Keratinocyte (primary cell): ENCODE results near the gene DIAPH3. TPM values are rescaled to one million over a fixed set of nuclear protein-coding genes. Genes with fewer than 3 reads are reported as not detected.

ENCODE experiments used
- DNase-seq: peaks from one replicate; pipeline ENCODE4 v3.0.0-alpha.2; 2011; ENCODE audit warnings: low read depth, missing footprints, low spot score
- FAIRE-seq: peaks from 2 replicates; lab custom pipeline; 2011; peaks lifted over from hg19 to GRCh38; lab: Jason Lieb, UNC
- H2AFZ ChIP-seq: 2 replicates; pipeline ENCODE4 v1.6.0; 2012; ENCODE audit warnings: low read length, control low read depth, inconsistent platforms; ENCODE audit not compliant: control insufficient read depth
- H3K27ac ChIP-seq: 2 replicates; pipeline ENCODE4 v1.5.1; 2011; ENCODE audit warnings: low read length; ENCODE audit not compliant: control insufficient read depth, insufficient read depth
- H3K27me3 ChIP-seq: 3 replicates; pipeline ENCODE4 v1.6.0; 2011; ENCODE audit warnings: low read length; ENCODE audit not compliant: control insufficient read depth, insufficient read depth; ENCODE audit errors: extremely low read depth
- H3K36me3 ChIP-seq, 2 experiments: 2 replicates in 1 of 2; 3 replicates in 1 of 2; pipeline ENCODE4 v1.5.1; 2011; ENCODE audit warnings: low read length in 2 of 2, mild to moderate bottlenecking in 1 of 2; ENCODE audit not compliant: control insufficient read depth in 2 of 2, insufficient read depth in 2 of 2; ENCODE audit errors: extremely low read depth in 1 of 2
- H3K4me1 ChIP-seq: 3 replicates; pipeline ENCODE4 v1.5.1; 2011; ENCODE audit warnings: low read length; ENCODE audit not compliant: control insufficient read depth, insufficient read depth; ENCODE audit errors: extremely low read depth
- H3K4me2 ChIP-seq: 3 replicates; pipeline ENCODE4 v1.6.0; 2011; ENCODE audit warnings: low read depth, low read length; ENCODE audit not compliant: control insufficient read depth, insufficient read depth; ENCODE audit errors: extremely low read depth
- H3K4me3 ChIP-seq, 3 experiments: fragments of 200-600 bp in 1 of 3; sonication (generic) in 1 of 3; 2 replicates in 2 of 3; 3 replicates in 1 of 3; pipeline ENCODE4 v1.5.1; 2011 to 2016; ENCODE audit warnings: low read length in 3 of 3, mild to moderate bottlenecking in 3 of 3, control low read depth in 2 of 3, inconsistent platforms in 1 of 3, low read depth in 1 of 3, mixed read lengths in 1 of 3, mixed run types in 1 of 3, moderate library complexity in 1 of 3; ENCODE audit not compliant: control insufficient read depth in 2 of 3, insufficient read depth in 2 of 3; ENCODE audit errors: extremely low read depth in 1 of 3
- H3K79me2 ChIP-seq: 2 replicates; pipeline ENCODE4 v1.6.0; 2012; ENCODE audit warnings: low read length; ENCODE audit not compliant: control insufficient read depth, insufficient read depth
- H3K9ac ChIP-seq: 3 replicates; pipeline ENCODE4 v1.6.0; 2011; ENCODE audit warnings: low read length; ENCODE audit not compliant: control insufficient read depth, insufficient read depth; ENCODE audit errors: extremely low read depth
- H3K9me1 ChIP-seq: 3 replicates; pipeline ENCODE4 v1.6.0; 2011; ENCODE audit warnings: low read length; ENCODE audit not compliant: control insufficient read depth, insufficient read depth; ENCODE audit errors: extremely low read depth
- H3K9me3 ChIP-seq: 2 replicates; pipeline ENCODE4 v1.5.1; 2012; ENCODE audit warnings: low read depth, low read length; ENCODE audit not compliant: control insufficient read depth
- H4K20me1 ChIP-seq: 3 replicates; pipeline ENCODE4 v1.6.0; 2011; ENCODE audit warnings: low read length; ENCODE audit not compliant: control insufficient read depth, insufficient read depth; ENCODE audit errors: extremely low read depth
- CTCF ChIP-seq, 3 experiments: IDR thresholded peaks in 1 of 3; conservative IDR thresholded peaks in 1 of 3; optimal IDR thresholded peaks in 1 of 3; 2 replicates in 2 of 3; 3 replicates in 1 of 3; pipeline versions ENCODE3 to v1.5.1; 2011; ENCODE audit warnings: low read length in 3 of 3, mild to moderate bottlenecking in 3 of 3, moderate library complexity in 2 of 3, control low read depth in 1 of 3, inconsistent platforms in 1 of 3; ENCODE audit not compliant: insufficient read depth in 2 of 3; ENCODE audit errors: extremely low read depth in 1 of 3
- EZH2 ChIP-seq: IDR thresholded peaks from one replicate; pipeline ENCODE4 v1.6.1; 2012; ENCODE audit warnings: inconsistent platforms, mild to moderate bottlenecking, low read length, moderate library complexity
- dilution Hi-C: fragments of 300-500 bp; cut with MboI; formaldehyde crosslinking; loops from one replicate; pipeline ENCODE4 v1.7.0; 2020; ENCODE audit warnings: low sequenced_read_pairs; ENCODE audit not compliant: extremely low pct_ligation_motif_present
- polyA plus RNA-seq, 5 experiments: library from polyadenylated mRNA; depleted of rRNA in 3 of 5; stranded (reverse) in 3 of 5; stranded (forward) in 1 of 5; unstranded in 1 of 5; fragments of >200 nt; gene quantifications; 1 replicate in 1 of 5; 2 replicates in 3 of 5; 3 replicates in 1 of 5; pipeline versions ENCODE4 v1.2.1 to v1.2.3, GENCODE V29; 2011 to 2012; ENCODE audit warnings: missing spikeins in 2 of 5, low read depth in 1 of 5, low replicate concordance in 1 of 5

DIAPH3 gene
- polyA plus RNA-seq, 1 donor (not counting 4 experiments of a cell fraction or from before 2014, with no cell fraction given): 9.0 TPM

DNA sequence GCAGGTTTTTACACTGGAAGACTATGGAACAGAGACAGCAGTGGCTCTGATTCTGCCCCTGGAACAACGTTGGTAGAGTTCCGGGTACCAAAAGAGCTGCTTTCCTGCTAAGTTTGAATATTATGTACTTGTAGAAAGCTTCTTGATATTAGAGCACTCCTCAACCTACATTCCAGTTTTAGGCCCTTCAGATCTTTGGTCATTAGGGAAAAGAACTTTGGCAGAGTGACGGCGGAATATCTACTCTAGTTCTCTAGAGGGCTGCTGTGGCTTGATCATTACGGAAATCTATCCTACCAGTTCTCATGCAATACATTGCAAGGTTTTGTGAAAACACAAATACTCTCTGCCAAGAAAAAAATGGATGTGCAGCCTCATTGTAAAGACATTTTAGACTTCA is 415.7 kb downstream of the DIAPH3 start:
- Histone ChIP-seq H3K27ac (no peak overlapping the region), H3K9me1 (no peaks in the 10 kb centered on the region), H4K20me1 (no peaks in the 10 kb centered on the region), H3K9ac (no peak overlapping the region), H3K4me2 (no peak overlapping the region), H3K27me3 (no peaks in the 10 kb centered on the region), H3K9me3 (no peaks in the 10 kb centered on the region), H3K4me3 (no peak overlapping the region), H2AFZ (no peak overlapping the region), H3K36me3 (no peaks in the 10 kb centered on the region), H3K4me1 (peaks cover 22% of the 10 kb centered on the region), H3K79me2 (no peaks in the 10 kb centered on the region)
- FAIRE-seq (no peak), DNase-seq (no peak)
- dilution Hi-C loops: no loop called here
- TF ChIP-seq EZH2 (no peak), CTCF (optimal IDR thresholded peaks at IDR 0.05 in 1 of 3, IDR thresholded peaks at IDR 0.05 in 1 of 3, conservative IDR thresholded peaks at IDR 0.05 in 1 of 3; ENCODE audit: extremely low read depth in 1 of 3, insufficient read depth in 2 of 3, low read length in 3 of 3) (no peak)

GRCh38 chr13:59747529-59747928 is 416.2 kb downstream of the DIAPH3 start:
- no peak overlapping the region for H3K9ac ChIP-seq
- TF ChIP-seq EZH2: no peak
- TF ChIP-seq CTCF (optimal IDR thresholded peaks at IDR 0.05 in 1 of 3, IDR thresholded peaks at IDR 0.05 in 1 of 3, conservative IDR thresholded peaks at IDR 0.05 in 1 of 3; ENCODE audit: extremely low read depth in 1 of 3, insufficient read depth in 2 of 3, low read length in 3 of 3): peak in 1 of 3 experiments; percentile 4
- H3K27ac ChIP-seq: no peak overlapping the region
- peaks cover 22% of the 10 kb centered on the region for H3K4me1 ChIP-seq
- H3K9me1 ChIP-seq: no peaks in the 10 kb centered on the region
- dilution Hi-C loops: no loop called here
- no peak for FAIRE-seq
- no peaks in the 10 kb centered on the region for H3K79me2 ChIP-seq
- no peak overlapping the region for H3K4me2 ChIP-seq
- H3K9me3 ChIP-seq: no peaks in the 10 kb centered on the region
- H3K27me3 ChIP-seq: no peaks in the 10 kb centered on the region
- no peak for DNase-seq
- no peaks in the 10 kb centered on the region for H3K36me3 ChIP-seq
- no peak overlapping the region for H2AFZ ChIP-seq
- H4K20me1 ChIP-seq: no peaks in the 10 kb centered on the region
- no peak overlapping the region for H3K4me3 ChIP-seq
